Activated CD8-positive, alpha-beta memory T cell treated with anti-CD3 and anti-CD28 coated beads, Interleukin-2, amount 50 U/mL, for 1 hour (primary cell): ENCODE results near the gene FAU.
"Not testable (repeated sequence)": the region's sequence is repeated elsewhere in the genome, so short reads cannot be mapped to it uniquely, and the experiment has no call there.

ENCODE experiments used
- DNase-seq: peaks from one replicate; pipeline ENCODE4 v3.0.0-alpha.2; 2020; ENCODE audit errors: extremely low read depth

FAU gene

DNA sequence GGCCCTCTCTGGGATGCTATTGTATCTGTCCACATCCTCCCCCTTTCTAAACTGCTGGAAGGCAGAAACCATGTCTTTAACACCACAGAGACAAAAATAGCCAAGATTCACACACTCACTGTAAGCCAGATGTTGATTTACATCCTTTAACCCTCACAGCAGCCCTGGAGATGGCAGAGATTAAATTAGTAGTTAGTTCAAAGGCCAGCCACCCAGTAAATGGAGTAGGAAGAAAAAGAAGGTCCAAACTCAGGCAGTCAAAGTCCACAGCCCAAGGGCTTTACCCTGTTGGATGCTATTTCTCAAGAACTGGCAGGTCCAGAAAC lies 2.3 kb downstream of the FAU start:
- DNase-seq, result no peak

- DNase-seq, result not testable (repeated sequence)
These were observed 2.9 kb downstream of the FAU start for GRCh38 chr11:65118891-65119669.

GRCh38 chr11:65118097-65118837 lies 3.7 kb downstream of the FAU start:
- DNase-seq, result no peak

DNA sequence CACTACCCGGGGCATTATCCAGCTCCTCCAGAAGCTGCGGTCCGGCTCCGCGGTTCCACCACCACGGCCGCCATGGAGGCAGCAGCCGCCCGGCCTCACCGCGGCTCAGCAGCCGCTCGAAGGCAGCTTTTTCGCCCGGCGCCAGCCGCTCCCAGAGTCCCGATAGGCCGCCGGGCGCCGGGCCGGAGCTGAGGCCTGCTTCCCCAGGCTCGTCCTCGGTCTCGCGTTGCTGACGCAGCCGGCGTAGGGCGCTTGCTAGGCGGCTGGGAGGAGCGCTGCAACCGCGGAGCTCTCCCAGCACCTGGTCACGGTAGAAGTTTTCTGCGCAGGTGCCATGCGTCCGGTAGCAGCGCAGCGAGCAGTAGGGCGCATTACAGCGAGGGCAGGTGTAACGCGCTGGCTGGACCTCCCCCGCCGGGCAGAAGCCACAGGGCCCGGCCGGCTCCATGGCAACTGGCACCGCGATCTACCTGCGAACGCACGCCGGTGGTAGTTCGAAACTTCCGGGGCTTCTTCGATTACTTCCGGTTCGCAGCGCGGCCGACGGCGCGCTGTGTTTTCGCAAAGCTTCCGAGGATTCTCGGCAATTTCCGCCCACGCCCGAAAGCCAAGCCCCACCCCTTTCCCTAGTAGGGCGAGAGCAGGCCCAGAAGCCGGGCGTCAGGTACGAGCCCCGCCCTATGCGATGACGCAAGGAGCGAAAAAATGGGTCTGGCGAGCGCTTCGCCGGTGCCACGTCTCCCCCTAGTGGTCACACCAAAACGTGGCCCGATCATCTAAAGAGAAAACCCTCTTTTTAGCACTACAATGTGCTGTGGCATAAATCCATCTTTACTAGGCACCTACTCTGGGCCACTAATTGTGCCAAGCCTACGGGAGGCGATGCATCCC lies 4.5 kb downstream of the FAU start, which contains the start of gene ZNHIT2:
ZNHIT2 (minus strand) TSS at position 496 of the 891 bp plus-strand sequence; CDS start at position 448, 48 bp downstream.
- peak; percentile 99 for DNase-seq

GRCh38 chr11:65116370-65117205 lies 5.3 kb downstream of the FAU start:
- DNase-seq, result no peak

DNA sequence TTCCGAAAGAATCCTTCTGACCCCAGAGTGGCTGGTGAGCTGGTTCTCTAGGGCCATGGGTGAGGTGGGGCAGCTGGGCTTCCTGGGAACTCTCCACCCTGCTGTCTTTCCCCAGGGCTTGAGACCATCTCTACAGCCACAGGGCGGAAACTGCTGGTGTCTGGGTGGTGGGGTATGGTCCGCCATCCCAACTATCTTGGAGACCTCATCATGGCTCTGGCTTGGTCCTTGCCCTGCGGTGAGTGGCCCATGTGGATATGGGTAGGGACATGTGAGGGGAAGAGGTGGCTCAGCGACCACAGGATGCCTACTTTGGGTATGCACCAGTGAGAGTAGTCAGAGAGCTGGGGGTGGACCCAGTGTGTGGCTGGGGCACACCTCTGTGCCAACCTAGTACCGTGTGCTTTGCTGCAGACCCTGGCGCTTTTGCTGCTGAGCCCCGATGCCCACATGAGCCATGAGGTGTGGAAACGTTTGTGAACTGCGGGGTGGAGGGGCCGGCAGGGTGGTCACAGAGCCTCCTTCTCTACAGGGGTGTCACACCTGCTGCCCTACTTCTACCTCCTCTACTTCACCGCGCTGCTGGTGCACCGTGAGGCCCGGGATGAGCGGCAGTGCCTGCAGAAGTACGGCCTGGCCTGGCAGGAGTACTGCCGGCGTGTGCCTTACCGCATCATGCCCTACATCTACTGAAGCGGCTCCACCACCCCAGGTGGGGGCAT lies 6.4 kb downstream of the FAU start:
- DNase-seq, result no peak

- DNase-seq, result no peak
These were observed 7.3 kb downstream of the FAU start for GRCh38 chr11:65114538-65115171.

DNA sequence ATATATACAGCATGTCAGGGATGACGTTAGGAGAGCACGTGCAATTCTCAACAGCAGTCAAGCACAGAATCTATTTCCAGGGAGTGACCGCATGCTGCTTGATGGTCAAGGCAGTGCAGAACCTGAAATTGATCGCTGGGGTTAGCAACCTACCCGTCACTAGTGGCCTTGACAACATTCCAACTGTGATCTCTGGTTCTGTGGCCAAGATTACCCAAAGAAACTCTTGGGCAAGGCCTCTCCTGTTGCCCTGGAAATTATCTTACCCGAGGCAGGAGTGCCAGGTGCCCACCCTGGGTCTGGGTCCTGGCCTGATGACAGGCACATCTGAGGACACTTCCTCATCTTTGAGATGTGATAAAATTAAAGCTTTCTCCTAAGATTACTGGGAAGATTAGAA lies 8.1 kb downstream of the FAU start:
- no peak for DNase-seq

DNA sequence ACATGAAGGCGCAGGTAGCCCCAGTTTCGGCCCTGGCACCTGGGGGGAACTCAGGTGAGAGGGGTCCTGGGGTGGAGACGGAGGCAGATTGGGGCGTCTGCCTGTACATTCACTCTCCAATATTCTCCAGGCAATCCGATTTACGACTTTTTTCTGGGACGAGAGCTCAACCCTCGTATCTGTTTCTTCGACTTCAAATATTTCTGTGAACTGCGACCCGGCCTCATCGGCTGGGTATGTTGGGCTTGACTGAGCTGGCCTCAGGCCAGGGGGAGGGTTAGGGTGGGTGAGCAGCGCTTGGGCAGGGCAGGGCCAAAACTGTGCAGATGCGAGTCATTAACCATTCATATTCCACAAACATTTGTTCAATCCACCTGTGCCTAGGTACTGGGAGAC lies 8.6 kb downstream of the FAU start:
- no peak for DNase-seq

DNA sequence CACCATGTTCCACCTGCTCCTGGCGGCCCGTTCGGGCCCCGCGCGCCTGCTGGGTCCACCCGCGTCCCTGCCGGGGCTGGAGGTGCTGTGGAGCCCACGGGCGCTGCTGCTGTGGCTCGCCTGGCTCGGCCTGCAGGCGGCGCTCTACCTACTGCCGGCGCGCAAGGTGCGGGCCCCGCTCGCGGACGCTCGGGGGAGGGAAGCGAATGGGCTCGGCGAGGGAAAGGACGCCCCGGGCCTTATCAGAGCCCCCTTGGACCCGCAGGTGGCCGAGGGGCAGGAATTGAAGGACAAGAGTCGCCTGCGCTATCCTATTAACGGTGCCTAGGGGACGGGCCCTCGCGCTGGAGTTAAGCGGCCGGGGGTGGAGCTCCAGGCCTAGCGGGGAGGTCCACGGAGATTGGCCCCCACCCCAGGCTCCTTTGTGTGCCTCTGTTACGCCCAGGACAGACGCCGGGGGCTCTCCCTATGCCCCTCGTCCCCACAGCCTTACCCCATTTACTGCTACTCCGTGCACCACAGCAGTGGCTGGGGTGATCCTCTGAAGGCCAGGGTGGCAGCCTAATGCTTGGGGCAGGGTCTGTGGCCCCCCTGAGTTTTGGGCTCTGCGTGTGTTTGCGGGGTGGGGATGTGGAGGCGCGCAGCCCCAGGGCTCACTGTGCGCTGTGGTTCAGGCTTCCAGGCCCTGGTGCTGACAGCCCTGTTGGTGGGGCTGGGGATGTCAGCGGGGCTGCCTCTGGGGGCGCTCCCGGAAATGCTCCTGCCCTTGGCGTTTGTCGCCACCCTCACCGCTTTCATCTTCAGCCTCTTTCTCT lies 9.2 kb downstream of the FAU start:
- DNase-seq, result no peak

GRCh38 chr11:65111744-65112545 lies 10.0 kb downstream of the FAU start, which contains the start of gene TM7SF2:
TSS of gene TM7SF2 (plus strand) at chr11:65111872. CDS start at chr11:65112016, 144 bp downstream.
- DNase-seq, result peak; percentile 83

DNA sequence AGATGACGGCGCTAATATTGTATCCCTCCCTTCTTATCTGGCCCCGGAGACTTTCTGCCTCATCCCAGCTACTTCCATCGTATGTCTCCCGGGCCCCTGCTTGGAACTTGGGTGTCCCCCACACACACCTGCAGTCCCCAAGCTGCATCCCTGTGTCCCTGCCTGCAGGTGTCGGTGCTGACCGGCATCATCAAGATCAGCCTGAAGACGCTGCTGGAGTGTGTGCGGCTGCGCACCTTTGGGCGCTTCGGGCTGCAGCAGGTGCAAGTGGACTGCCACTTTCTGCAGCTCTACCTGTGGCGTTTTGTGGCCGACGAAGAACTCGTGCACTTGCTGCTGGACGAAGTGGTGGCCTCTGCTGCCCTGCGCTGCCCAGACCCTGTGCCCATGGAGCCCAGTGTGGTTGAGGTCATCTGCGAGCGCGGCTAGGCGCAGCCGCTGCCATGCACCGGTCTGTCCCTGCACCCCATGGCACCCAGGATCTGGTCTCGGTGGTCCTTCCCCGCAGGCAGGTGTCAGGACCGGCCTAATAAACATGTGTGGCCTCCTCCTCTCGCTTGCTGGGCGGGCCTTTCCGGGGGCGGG lies 10.7 kb downstream of the FAU start:
- DNase-seq, result no peak

GRCh38 chr11:65110354-65110861 lies 11.5 kb downstream of the FAU start:
- peak; percentile 65 for DNase-seq

DNA sequence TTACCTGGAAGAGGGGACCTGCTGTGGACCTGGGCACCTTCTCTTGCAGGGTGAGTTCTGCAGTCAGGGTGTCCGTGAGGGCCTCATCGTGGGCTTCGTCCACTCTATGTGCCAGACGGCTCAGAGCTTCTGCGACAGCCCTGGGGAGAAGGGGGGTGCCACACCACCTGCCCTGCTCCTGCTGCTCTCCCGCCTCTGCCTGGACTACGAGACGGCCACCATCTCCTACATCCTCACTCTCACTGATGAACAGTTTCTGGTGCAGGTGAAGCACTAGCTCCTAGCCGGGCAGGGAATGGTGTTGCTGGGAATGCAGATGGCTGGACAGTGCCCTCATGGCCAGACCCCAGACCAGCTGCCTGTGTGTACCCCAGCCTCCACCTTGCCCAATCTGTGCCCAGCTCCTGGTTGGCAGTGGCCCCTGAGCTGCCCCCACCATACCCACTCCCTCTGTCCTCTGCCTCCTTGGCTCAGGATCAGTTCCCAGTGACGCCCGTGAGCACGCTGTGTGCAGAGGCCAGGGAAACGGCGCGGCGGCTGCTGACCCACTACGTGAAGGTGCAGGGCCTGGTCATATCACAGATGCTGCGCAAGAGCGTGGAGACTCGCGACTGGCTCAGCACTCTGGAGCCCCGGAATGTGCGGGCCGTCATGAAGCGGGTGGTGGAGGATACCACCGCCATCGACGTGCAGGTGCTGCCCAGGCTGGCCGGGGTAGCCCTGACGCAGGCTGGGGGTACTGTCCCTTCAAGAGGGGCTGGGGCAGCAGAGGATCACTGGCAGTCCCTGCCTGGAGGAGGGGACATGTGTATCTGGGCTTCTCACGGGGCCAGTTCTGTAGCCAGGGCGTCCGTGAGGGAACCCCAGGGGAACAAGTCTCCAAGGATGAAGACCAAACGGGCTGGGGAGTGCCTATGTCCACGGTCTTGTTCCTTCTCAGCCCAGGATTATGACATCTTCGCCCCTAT lies 12.4 kb downstream of the FAU start:
- no peak for DNase-seq

- DNase-seq, result no peak
These were observed 13.3 kb downstream of the FAU start for GRCh38 chr11:65108469-65109123.
